GM21526 (cell line): ENCODE measurements around the gene RHEB.

Source experiments
- ATAC-seq: cut with Tn5 transposase; IDR thresholded peaks from one replicate; pipeline ENCODE4 v1.9.1; 2021; ENCODE audit warnings: moderate library complexity; ENCODE audit not compliant: unreplicated experiment, low FRiP score

The RHEB gene

GRCh38 chr7:151505433-151505832 is 14.3 kb downstream of the RHEB start:
- ATAC-seq = no peak

GRCh38 chr7:151504715-151505326 is 14.9 kb downstream of the RHEB start:
- no peak for ATAC-seq

GRCh38 chr7:151503902-151504714 is 15.6 kb downstream of the RHEB start:
- no peak for ATAC-seq

DNA sequence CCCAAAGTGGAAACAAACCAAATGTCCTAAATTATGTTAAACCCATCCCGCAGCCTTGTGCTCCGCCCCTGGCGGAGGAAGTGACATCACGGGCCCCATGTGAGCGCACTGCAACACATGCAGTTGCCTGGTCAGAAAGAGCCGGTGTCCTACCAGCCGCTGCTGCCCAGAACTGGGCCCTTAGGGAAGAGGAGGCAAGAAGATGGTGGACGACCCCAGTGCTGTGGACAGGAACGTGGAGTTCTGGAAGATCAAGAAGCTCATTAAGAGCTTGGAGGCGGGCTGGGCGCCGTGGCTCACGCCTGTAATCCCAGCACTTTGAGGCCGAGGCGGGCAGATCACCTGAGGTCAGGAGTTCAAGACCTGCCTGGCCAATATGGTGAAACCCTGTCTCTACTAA is 18.0 kb downstream of the RHEB start:
- no peak for ATAC-seq

- no peak for ATAC-seq
Observed at GRCh38 chr7:151498495-151498894, 21.2 kb downstream of the RHEB start.

- no peak for ATAC-seq
Observed at GRCh38 chr7:151497306-151497871, 22.3 kb downstream of the RHEB start.

- ATAC-seq = no peak
Observed at GRCh38 chr7:151495360-151495759, 24.3 kb downstream of the RHEB start.

- no peak for ATAC-seq
Observed at GRCh38 chr7:151494298-151495284, 25.1 kb downstream of the RHEB start.

DNA sequence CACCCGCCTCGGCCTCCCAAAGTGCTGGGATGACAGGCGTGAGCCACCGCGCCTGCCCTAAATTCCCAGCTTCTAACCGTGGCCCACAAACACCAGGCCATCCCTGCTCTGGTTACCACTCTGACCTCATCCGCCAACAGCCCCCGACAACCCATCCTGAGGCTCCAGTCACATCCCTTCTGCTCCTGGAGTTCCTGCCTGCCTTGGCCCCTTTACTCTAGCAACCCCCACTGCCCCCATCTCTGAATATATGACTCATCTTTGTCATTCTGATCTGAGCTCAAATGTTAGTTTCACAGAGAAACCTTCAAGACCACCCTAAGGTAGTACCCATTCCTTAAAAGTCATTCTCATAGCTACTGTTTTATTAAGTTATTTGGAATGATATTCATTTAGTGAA is 26.6 kb downstream of the RHEB start:
- no peak for ATAC-seq

DNA sequence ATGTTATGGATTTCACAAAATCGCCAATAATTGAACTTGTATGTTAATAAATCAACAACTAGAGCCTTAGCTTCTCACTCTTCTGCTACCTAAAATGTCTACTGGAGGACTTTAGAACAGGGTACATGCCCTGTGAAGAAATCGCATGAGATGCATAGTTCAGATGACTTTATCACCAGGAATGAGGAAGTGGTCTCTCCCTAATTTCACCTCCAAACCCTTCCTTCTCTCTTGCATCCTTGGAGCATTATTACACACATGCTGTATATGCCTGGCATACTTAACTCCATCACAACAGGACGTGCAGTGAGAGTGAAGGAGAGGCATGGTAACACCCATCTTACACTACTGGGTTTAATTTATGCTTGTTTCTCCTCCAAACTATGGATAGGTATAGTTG is 27.8 kb downstream of the RHEB start:
- ATAC-seq = no peak

GRCh38 chr7:151490456-151491105 is 29.1 kb downstream of the RHEB start:
- ATAC-seq = no peak

DNA sequence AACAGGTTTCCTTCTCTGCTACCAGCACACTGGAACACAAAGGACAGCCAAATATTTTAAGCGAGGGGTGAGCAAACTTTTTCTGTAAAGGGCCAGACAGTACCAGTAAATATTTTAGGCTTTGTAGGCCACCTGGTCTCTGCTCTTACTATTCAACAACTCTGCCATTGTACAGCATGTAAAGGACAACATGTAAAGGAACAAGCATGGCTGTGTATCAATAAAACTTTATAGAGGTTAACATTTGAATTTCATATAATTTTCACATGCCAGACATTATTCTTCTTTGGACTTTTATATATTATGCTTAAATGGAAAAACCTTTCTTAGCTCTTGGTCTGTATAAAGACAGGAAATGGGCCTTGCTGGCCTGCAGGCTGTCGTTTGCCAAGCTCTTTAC is 30.2 kb downstream of the RHEB start:
- ATAC-seq = no peak

GRCh38 chr7:151488096-151488495 is 31.6 kb downstream of the RHEB start:
- ATAC-seq = no peak

- no peak for ATAC-seq
Observed at GRCh38 chr7:151487228-151487627, 32.5 kb downstream of the RHEB start.

GRCh38 chr7:151486074-151486473 is 33.6 kb downstream of the RHEB start:
- no peak for ATAC-seq

- no peak for ATAC-seq
Observed at GRCh38 chr7:151484971-151485707, 34.6 kb downstream of the RHEB start.

- no peak for ATAC-seq
Observed at GRCh38 chr7:151483711-151483983, 36.0 kb downstream of the RHEB start.

- ATAC-seq = no peak
Observed at GRCh38 chr7:151482883-151483710, 36.6 kb downstream of the RHEB start.
